ENCODE data around the gene SULT1A3. TPM values are rescaled to one million over a fixed set of nuclear protein-coding genes. Genes with fewer than 3 reads are reported as not detected.
"Not testable (repeated sequence)": the region's sequence is repeated elsewhere in the genome, so short reads cannot be mapped to it uniquely, and the experiment has no call there.

The SULT1A3 gene
- total and polyA plus RNA-seq, 2 donors (not counting 1 experiment from before 2014, with no cell fraction given), result 33.2 to 36.8 TPM

DNA sequence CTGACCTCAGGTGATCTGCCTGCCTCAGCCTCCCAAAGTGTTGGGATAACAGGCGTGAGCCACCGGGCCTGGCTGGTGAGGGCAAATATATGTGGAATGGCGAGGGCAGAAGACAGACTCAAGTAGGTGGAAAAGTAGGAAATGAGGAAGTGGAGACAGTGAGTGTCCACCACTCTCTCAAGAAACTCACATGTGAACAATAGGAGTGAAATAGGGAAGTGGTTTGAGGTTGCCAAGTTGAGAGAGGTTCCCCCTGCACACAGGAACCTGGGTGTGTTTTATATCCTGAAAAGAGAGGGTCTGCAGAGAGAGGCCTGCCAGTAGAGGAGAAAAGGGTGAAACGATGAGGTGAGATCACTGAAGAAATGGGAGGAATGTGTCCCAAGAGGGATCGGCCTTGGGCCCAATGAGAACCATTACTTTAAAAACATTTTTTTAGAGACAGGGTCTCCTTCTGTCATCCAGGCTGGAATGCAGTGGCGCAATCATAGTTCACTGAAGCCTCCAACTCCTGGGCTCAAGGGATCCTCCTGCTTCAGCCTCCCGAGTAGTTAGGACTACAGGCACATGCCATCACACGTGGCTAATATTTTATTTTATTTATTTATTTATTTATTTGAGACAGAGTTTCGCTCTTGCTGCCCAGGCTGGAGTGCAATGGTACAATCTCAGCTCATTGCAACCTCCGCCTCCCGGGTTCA lies 32.7 kb upstream of the SULT1A3 start:
- peak overlapping the region; percentile 70 for H3K4me3 Mint-ChIP-seq
- no peak overlapping the region for H2AFZ ChIP-seq (ENCODE audit: insufficient read depth, low read depth, low read length, poor library complexity, severe bottlenecking)
- no peaks in the 10 kb centered on the region for H3K36me3 ChIP-seq (replicated peaks in 1 of 2; ENCODE audit: control extremely low read depth in 1 of 2, control insufficient read depth in 1 of 2, extremely low read depth in 1 of 2, insufficient read depth in 2 of 2, low read length in 1 of 2)
- no peaks in the 10 kb centered on the region for H4K20me1 ChIP-seq (ENCODE audit: control insufficient read depth, insufficient read depth, low read length, poor library complexity, severe bottlenecking)
- no peak overlapping the region for H3K9ac ChIP-seq (ENCODE audit: low read length)
- peaks cover 21 to 28% of the 10 kb centered on the region in 2 donors for H3K4me1 ChIP-seq (ENCODE audit: control insufficient read depth in 2 of 2, insufficient read depth in 2 of 2, low read length in 2 of 2)
- ChIA-PET CTCF (no interaction called here), POLR2A (interaction anchor here (0.7 kb wide), 1 partner anchor 18 kb away, joined by 7 read pairs; no protein-coding TSS in a partner anchor)
- peak; percentile 93 for ATAC-seq (ENCODE audit: low read depth)
- peak overlapping the region in 4 of 5 experiments; percentile 0 to 47 (median 31) for H3K4me3 ChIP-seq (ENCODE audit: control extremely low read depth in 1 of 5, extremely low read depth in 1 of 5, insufficient read depth in 1 of 5, low read depth in 2 of 5, low read length in 4 of 5)
- H3K79me2 ChIP-seq (ENCODE audit: control insufficient read depth, insufficient read depth, low read length), result no peaks in the 10 kb centered on the region
- H3K27me3 ChIP-seq (replicated peaks in 1 of 4; ENCODE audit: control extremely low read depth in 1 of 4, control insufficient read depth in 3 of 4, insufficient read depth in 4 of 4, low read length in 3 of 4), result no peaks in the 10 kb centered on the region
- no peaks in the 10 kb centered on the region for H3K9me3 Mint-ChIP-seq (ENCODE audit: insufficient read depth)
- no peaks in the 10 kb centered on the region for H3K9me3 ChIP-seq (ENCODE audit: control extremely low read depth in 1 of 3, control insufficient read depth in 2 of 3, insufficient read depth in 1 of 3, low read length in 2 of 3)
- H3K27me3 Mint-ChIP-seq, result no peaks in the 10 kb centered on the region
- peak overlapping the region; percentile 70 for H3K4me2 ChIP-seq (replicated peaks; ENCODE audit: low read depth, low read length, poor library complexity, severe bottlenecking)
- H3K27ac Mint-ChIP-seq, result peak overlapping the region; percentile 94
- intact Hi-C loops (cut with micrococcal nuclease), result loop anchor here (1.0 kb wide), 2 partner anchors 17 to 74 kb away; partner anchors contain the start of gene CORO1A
- H3K4me1 Mint-ChIP-seq, result peaks cover 25% of the 10 kb centered on the region
- no peak for TF ChIP-seq EZH2 (IDR thresholded peaks at IDR 0.05; ENCODE audit: borderline replicate concordance, insufficient read depth, low read depth, low read length, poor library complexity, severe bottlenecking)
- TF ChIP-seq CTCF (IDR thresholded peaks at IDR 0.05), result no peak
- whole genome bisulfite sequencing (ENCODE audit: insufficient coverage), result 100% methylated on average over 1 of the region's 11 CpGs
- peak overlapping the region; percentile 18 to 41 for H3K27ac ChIP-seq (ENCODE audit: low read length in 2 of 2)
- peak; percentile 80 for DNase-seq

- H3K4me2 ChIP-seq (replicated peaks; ENCODE audit: low read depth, low read length, poor library complexity, severe bottlenecking); H3K9me3 Mint-ChIP-seq (ENCODE audit: insufficient read depth); CTCF ChIA-PET; POLR2A ChIA-PET; H2AFZ ChIP-seq (ENCODE audit: insufficient read depth, low read depth, low read length, poor library complexity, severe bottlenecking); H3K36me3 ChIP-seq (replicated peaks in 1 of 2; ENCODE audit: control extremely low read depth in 1 of 2, control insufficient read depth in 1 of 2, extremely low read depth in 1 of 2, insufficient read depth in 2 of 2, low read length in 1 of 2); intact Hi-C loops (cut with micrococcal nuclease); H3K9me3 ChIP-seq (ENCODE audit: control extremely low read depth in 1 of 3, control insufficient read depth in 2 of 3, insufficient read depth in 1 of 3, low read length in 2 of 3); H3K27me3 Mint-ChIP-seq; H3K4me3 Mint-ChIP-seq; H3K27me3 ChIP-seq (replicated peaks in 1 of 4; ENCODE audit: control extremely low read depth in 1 of 4, control insufficient read depth in 3 of 4, insufficient read depth in 4 of 4, low read length in 3 of 4); DNase-seq; H3K27ac Mint-ChIP-seq; H3K9ac ChIP-seq (ENCODE audit: low read length); ATAC-seq (ENCODE audit: low read depth); H3K79me2 ChIP-seq (ENCODE audit: control insufficient read depth, insufficient read depth, low read length); H4K20me1 ChIP-seq (ENCODE audit: control insufficient read depth, insufficient read depth, low read length, poor library complexity, severe bottlenecking); H3K4me3 ChIP-seq (ENCODE audit: control extremely low read depth in 1 of 5, extremely low read depth in 1 of 5, insufficient read depth in 1 of 5, low read depth in 2 of 5, low read length in 4 of 5); H3K27ac ChIP-seq (ENCODE audit: low read length in 2 of 2): not testable (repeated sequence)
- H3K4me1 Mint-ChIP-seq, result peaks cover 25% of the 10 kb centered on the region
- WGBS (ENCODE audit: insufficient coverage), result no CpG with 5 or more reads among the region's 29 CpGs
- H3K4me1 ChIP-seq (ENCODE audit: control insufficient read depth in 2 of 2, insufficient read depth in 2 of 2, low read length in 2 of 2), result peaks cover 21 to 28% of the 10 kb centered on the region in 2 donors
Measured at GRCh38 chr16:30168746-30169145, 30.3 kb upstream of the SULT1A3 start.

DNA sequence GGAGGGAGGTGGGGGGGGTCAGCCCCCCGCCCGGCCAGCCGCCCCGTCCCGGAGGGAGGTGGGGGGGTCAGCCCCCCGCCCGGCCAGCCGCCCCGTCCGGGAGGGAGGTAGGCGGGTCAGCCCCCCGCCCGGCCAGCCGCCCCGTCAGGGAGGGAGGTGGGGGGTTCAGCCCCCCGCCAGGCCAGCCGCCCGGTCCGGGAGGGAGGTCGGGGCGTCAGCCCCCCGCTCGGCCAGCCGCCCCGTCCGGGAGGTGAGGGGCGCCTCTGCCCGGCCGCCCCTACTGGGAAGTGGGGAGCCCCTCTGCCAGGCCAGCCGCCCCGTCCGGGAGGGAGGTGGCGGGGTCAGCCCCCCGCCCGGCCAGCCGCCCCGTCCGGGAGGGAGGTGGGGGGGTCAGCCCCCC lies 29.6 kb upstream of the SULT1A3 start:
- H3K9me3 Mint-ChIP-seq (ENCODE audit: insufficient read depth); ATAC-seq (ENCODE audit: low read depth); H3K4me2 ChIP-seq (replicated peaks; ENCODE audit: low read depth, low read length, poor library complexity, severe bottlenecking); H3K36me3 ChIP-seq (replicated peaks in 1 of 2; ENCODE audit: control extremely low read depth in 1 of 2, control insufficient read depth in 1 of 2, extremely low read depth in 1 of 2, insufficient read depth in 2 of 2, low read length in 1 of 2); H4K20me1 ChIP-seq (ENCODE audit: control insufficient read depth, insufficient read depth, low read length, poor library complexity, severe bottlenecking); H3K4me3 ChIP-seq (ENCODE audit: control extremely low read depth in 1 of 5, extremely low read depth in 1 of 5, insufficient read depth in 1 of 5, low read depth in 2 of 5, low read length in 4 of 5); POLR2A ChIA-PET; H3K9me3 ChIP-seq (ENCODE audit: control extremely low read depth in 1 of 3, control insufficient read depth in 2 of 3, insufficient read depth in 1 of 3, low read length in 2 of 3); H3K27me3 Mint-ChIP-seq; CTCF ChIA-PET; H2AFZ ChIP-seq (ENCODE audit: insufficient read depth, low read depth, low read length, poor library complexity, severe bottlenecking); H3K9ac ChIP-seq (ENCODE audit: low read length); DNase-seq; H3K27ac ChIP-seq (ENCODE audit: low read length in 2 of 2); H3K27me3 ChIP-seq (replicated peaks in 1 of 4; ENCODE audit: control extremely low read depth in 1 of 4, control insufficient read depth in 3 of 4, insufficient read depth in 4 of 4, low read length in 3 of 4); intact Hi-C loops (cut with micrococcal nuclease); H3K79me2 ChIP-seq (ENCODE audit: control insufficient read depth, insufficient read depth, low read length); H3K4me3 Mint-ChIP-seq; H3K27ac Mint-ChIP-seq: not testable (repeated sequence)
- H3K4me1 ChIP-seq (ENCODE audit: control insufficient read depth in 2 of 2, insufficient read depth in 2 of 2, low read length in 2 of 2), result peaks cover 21 to 28% of the 10 kb centered on the region in 2 donors
- peaks cover 25% of the 10 kb centered on the region for H3K4me1 Mint-ChIP-seq
- WGBS (ENCODE audit: insufficient coverage), result no CpG with 5 or more reads among the region's 38 CpGs
